ENCODE measurements around the gene CHRFAM7A.
"Not testable (repeated sequence)": the region's sequence is repeated elsewhere in the genome, so short reads cannot be mapped to it uniquely, and the experiment has no call there.

The CHRFAM7A gene

GRCh38 chr15:30393664-30393991 is 288 bp upstream of the CHRFAM7A start:
- H3F3A ChIP-seq (ENCODE audit: low read depth); H3K27me3 ChIP-seq (ENCODE audit: insufficient read depth, low read length, poor library complexity, severe bottlenecking); H3K36me3 ChIP-seq (ENCODE audit: insufficient read depth, low read length); H3K4me3 ChIP-seq (ENCODE audit: low read length, poor library complexity, severe bottlenecking); H3K9me2 ChIP-seq (replicated peaks; ENCODE audit: low read depth, low read length); H3K9me3 ChIP-seq (ENCODE audit: insufficient read depth, low read depth, low read length); H4K20me1 ChIP-seq (ENCODE audit: insufficient read depth, low read length, poor library complexity, severe bottlenecking); H3K9ac ChIP-seq (ENCODE audit: low read depth, low read length, poor library complexity, severe bottlenecking); H2AFZ ChIP-seq (ENCODE audit: low read length); H3K4me1 ChIP-seq (ENCODE audit: insufficient read depth, low read length, poor library complexity, severe bottlenecking); H3K79me2 ChIP-seq (ENCODE audit: insufficient read depth, low read length); H3K4me2 ChIP-seq (ENCODE audit: low read depth, low read length, poor library complexity, severe bottlenecking): not testable (repeated sequence)

GRCh38 chr15:30386318-30386887 is 6.9 kb downstream of the CHRFAM7A start:
- H2AFZ ChIP-seq (ENCODE audit: low read length); H3K9me2 ChIP-seq (replicated peaks; ENCODE audit: low read depth, low read length); H3K4me1 ChIP-seq (ENCODE audit: insufficient read depth, low read length, poor library complexity, severe bottlenecking); H3K4me2 ChIP-seq (ENCODE audit: low read depth, low read length, poor library complexity, severe bottlenecking); H3F3A ChIP-seq (ENCODE audit: low read depth); H4K20me1 ChIP-seq (ENCODE audit: insufficient read depth, low read length, poor library complexity, severe bottlenecking); H3K36me3 ChIP-seq (ENCODE audit: insufficient read depth, low read length); H3K79me2 ChIP-seq (ENCODE audit: insufficient read depth, low read length); H3K27me3 ChIP-seq (ENCODE audit: insufficient read depth, low read length, poor library complexity, severe bottlenecking); H3K9me3 ChIP-seq (ENCODE audit: insufficient read depth, low read depth, low read length); H3K4me3 ChIP-seq (ENCODE audit: low read length, poor library complexity, severe bottlenecking); H3K9ac ChIP-seq (ENCODE audit: low read depth, low read length, poor library complexity, severe bottlenecking): not testable (repeated sequence)

GRCh38 chr15:30377082-30377413 is 16.3 kb downstream of the CHRFAM7A start:
- H3K4me1 ChIP-seq (ENCODE audit: insufficient read depth, low read length, poor library complexity, severe bottlenecking); H2AFZ ChIP-seq (ENCODE audit: low read length); H3K4me2 ChIP-seq (ENCODE audit: low read depth, low read length, poor library complexity, severe bottlenecking); H3K79me2 ChIP-seq (ENCODE audit: insufficient read depth, low read length); H3K4me3 ChIP-seq (ENCODE audit: low read length, poor library complexity, severe bottlenecking); H3K9ac ChIP-seq (ENCODE audit: low read depth, low read length, poor library complexity, severe bottlenecking); H3K36me3 ChIP-seq (ENCODE audit: insufficient read depth, low read length); H4K20me1 ChIP-seq (ENCODE audit: insufficient read depth, low read length, poor library complexity, severe bottlenecking); H3F3A ChIP-seq (ENCODE audit: low read depth); H3K27me3 ChIP-seq (ENCODE audit: insufficient read depth, low read length, poor library complexity, severe bottlenecking); H3K9me3 ChIP-seq (ENCODE audit: insufficient read depth, low read depth, low read length); H3K9me2 ChIP-seq (replicated peaks; ENCODE audit: low read depth, low read length): not testable (repeated sequence)

GRCh38 chr15:30376375-30377081 is 16.8 kb downstream of the CHRFAM7A start:
- H3K9me3 ChIP-seq (ENCODE audit: insufficient read depth, low read depth, low read length); H3K4me3 ChIP-seq (ENCODE audit: low read length, poor library complexity, severe bottlenecking); H3K4me2 ChIP-seq (ENCODE audit: low read depth, low read length, poor library complexity, severe bottlenecking); H3K27me3 ChIP-seq (ENCODE audit: insufficient read depth, low read length, poor library complexity, severe bottlenecking); H3K36me3 ChIP-seq (ENCODE audit: insufficient read depth, low read length); H3K4me1 ChIP-seq (ENCODE audit: insufficient read depth, low read length, poor library complexity, severe bottlenecking); H3K9me2 ChIP-seq (replicated peaks; ENCODE audit: low read depth, low read length); H3F3A ChIP-seq (ENCODE audit: low read depth); H3K9ac ChIP-seq (ENCODE audit: low read depth, low read length, poor library complexity, severe bottlenecking); H2AFZ ChIP-seq (ENCODE audit: low read length); H4K20me1 ChIP-seq (ENCODE audit: insufficient read depth, low read length, poor library complexity, severe bottlenecking); H3K79me2 ChIP-seq (ENCODE audit: insufficient read depth, low read length): not testable (repeated sequence)

GRCh38 chr15:30375872-30376271 is 17.5 kb downstream of the CHRFAM7A start:
- not testable (repeated sequence) for H3K79me2 ChIP-seq (ENCODE audit: insufficient read depth, low read length); H3K4me1 ChIP-seq (ENCODE audit: insufficient read depth, low read length, poor library complexity, severe bottlenecking); H4K20me1 ChIP-seq (ENCODE audit: insufficient read depth, low read length, poor library complexity, severe bottlenecking); H3K36me3 ChIP-seq (ENCODE audit: insufficient read depth, low read length); H3K4me3 ChIP-seq (ENCODE audit: low read length, poor library complexity, severe bottlenecking); H3K9ac ChIP-seq (ENCODE audit: low read depth, low read length, poor library complexity, severe bottlenecking); H3F3A ChIP-seq (ENCODE audit: low read depth); H2AFZ ChIP-seq (ENCODE audit: low read length); H3K9me3 ChIP-seq (ENCODE audit: insufficient read depth, low read depth, low read length); H3K27me3 ChIP-seq (ENCODE audit: insufficient read depth, low read length, poor library complexity, severe bottlenecking); H3K9me2 ChIP-seq (replicated peaks; ENCODE audit: low read depth, low read length); H3K4me2 ChIP-seq (ENCODE audit: low read depth, low read length, poor library complexity, severe bottlenecking)

- H3K4me2 ChIP-seq (ENCODE audit: low read depth, low read length, poor library complexity, severe bottlenecking); H3K79me2 ChIP-seq (ENCODE audit: insufficient read depth, low read length); H2AFZ ChIP-seq (ENCODE audit: low read length); H3K4me1 ChIP-seq (ENCODE audit: insufficient read depth, low read length, poor library complexity, severe bottlenecking); H3K9ac ChIP-seq (ENCODE audit: low read depth, low read length, poor library complexity, severe bottlenecking); H3K4me3 ChIP-seq (ENCODE audit: low read length, poor library complexity, severe bottlenecking); H3K27me3 ChIP-seq (ENCODE audit: insufficient read depth, low read length, poor library complexity, severe bottlenecking); H3F3A ChIP-seq (ENCODE audit: low read depth); H3K9me3 ChIP-seq (ENCODE audit: insufficient read depth, low read depth, low read length); H4K20me1 ChIP-seq (ENCODE audit: insufficient read depth, low read length, poor library complexity, severe bottlenecking); H3K36me3 ChIP-seq (ENCODE audit: insufficient read depth, low read length); H3K9me2 ChIP-seq (replicated peaks; ENCODE audit: low read depth, low read length): not testable (repeated sequence)
Observed at GRCh38 chr15:30374862-30375261, 18.5 kb downstream of the CHRFAM7A start.

GRCh38 chr15:30368271-30368670 is 25.1 kb downstream of the CHRFAM7A start:
- H3K79me2 ChIP-seq (ENCODE audit: insufficient read depth, low read length); H3K4me1 ChIP-seq (ENCODE audit: insufficient read depth, low read length, poor library complexity, severe bottlenecking); H3K9ac ChIP-seq (ENCODE audit: low read depth, low read length, poor library complexity, severe bottlenecking); H3K4me3 ChIP-seq (ENCODE audit: low read length, poor library complexity, severe bottlenecking); H3F3A ChIP-seq (ENCODE audit: low read depth); H2AFZ ChIP-seq (ENCODE audit: low read length); H3K4me2 ChIP-seq (ENCODE audit: low read depth, low read length, poor library complexity, severe bottlenecking); H3K9me2 ChIP-seq (replicated peaks; ENCODE audit: low read depth, low read length); H3K9me3 ChIP-seq (ENCODE audit: insufficient read depth, low read depth, low read length); H3K36me3 ChIP-seq (ENCODE audit: insufficient read depth, low read length); H3K27me3 ChIP-seq (ENCODE audit: insufficient read depth, low read length, poor library complexity, severe bottlenecking); H4K20me1 ChIP-seq (ENCODE audit: insufficient read depth, low read length, poor library complexity, severe bottlenecking): not testable (repeated sequence)
